ENCODE results near the gene CABLES2.

- TF ChIP-seq, protein P1, sequence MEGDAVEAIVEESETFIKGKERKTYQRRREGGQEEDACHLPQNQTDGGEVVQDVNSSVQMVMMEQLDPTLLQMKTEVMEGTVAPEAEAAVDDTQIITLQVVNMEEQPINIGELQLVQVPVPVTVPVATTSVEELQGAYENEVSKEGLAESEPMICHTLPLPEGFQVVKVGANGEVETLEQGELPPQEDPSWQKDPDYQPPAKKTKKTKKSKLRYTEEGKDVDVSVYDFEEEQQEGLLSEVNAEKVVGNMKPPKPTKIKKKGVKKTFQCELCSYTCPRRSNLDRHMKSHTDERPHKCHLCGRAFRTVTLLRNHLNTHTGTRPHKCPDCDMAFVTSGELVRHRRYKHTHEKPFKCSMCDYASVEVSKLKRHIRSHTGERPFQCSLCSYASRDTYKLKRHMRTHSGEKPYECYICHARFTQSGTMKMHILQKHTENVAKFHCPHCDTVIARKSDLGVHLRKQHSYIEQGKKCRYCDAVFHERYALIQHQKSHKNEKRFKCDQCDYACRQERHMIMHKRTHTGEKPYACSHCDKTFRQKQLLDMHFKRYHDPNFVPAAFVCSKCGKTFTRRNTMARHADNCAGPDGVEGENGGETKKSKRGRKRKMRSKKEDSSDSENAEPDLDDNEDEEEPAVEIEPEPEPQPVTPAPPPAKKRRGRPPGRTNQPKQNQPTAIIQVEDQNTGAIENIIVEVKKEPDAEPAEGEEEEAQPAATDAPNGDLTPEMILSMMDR (IDR thresholded peaks at IDR 0.05; ENCODE audit: extremely low read depth in 1 of 2, insufficient read depth in 1 of 2, low read depth in 1 of 2, low read length in 2 of 2), result no peak
- no peak for TF ChIP-seq POLR2A (IDR thresholded peaks at IDR 0.05; ENCODE audit: low read depth, low read length)
- TF ChIP-seq EZH2 (IDR thresholded peaks at IDR 0.05; ENCODE audit: borderline replicate concordance, low read depth, low read length, severe bottlenecking), result no peak
- TF ChIP-seq MYC (IDR thresholded peaks at IDR 0.05; ENCODE audit: low read depth, low read length), result no peak
- no peak for TF ChIP-seq JUN (IDR thresholded peaks at IDR 0.05; ENCODE audit: borderline replicate concordance, insufficient read depth, insufficient read length, low read depth)
- TF ChIP-seq POLR2AphosphoS5 (IDR thresholded peaks at IDR 0.05; ENCODE audit: insufficient read depth, low read depth, low read length), result no peak
Observed at GRCh38 chr20:62347445-62347844, 59.6 kb downstream of the CABLES2 start.
